Retinal pigment epithelial cell (primary cell): Measurements from ENCODE around the gene MID1.

Experiments used
- DNase-seq: peaks from one replicate; pipeline ENCODE4 v3.0.0-alpha.2; 2010; ENCODE audit warnings: low read depth
- H3K4me3 ChIP-seq: 2 replicates; pipeline ENCODE4 v1.5.1; 2011; ENCODE audit warnings: mild to moderate bottlenecking, low read length, control low read depth, moderate library complexity
- CTCF ChIP-seq: conservative IDR thresholded peaks from 2 replicates; pipeline ENCODE4 v1.5.1; 2011; ENCODE audit warnings: low read depth, low read length, control low read depth, inconsistent platforms

MID1 gene

GRCh38 chrX:10549280-10549679 lies 71.1 kb downstream of the MID1 start:
- no peak overlapping the region for H3K4me3 ChIP-seq
- DNase-seq: no peak
- no peak for TF ChIP-seq CTCF

GRCh38 chrX:10548688-10549087 lies 71.7 kb downstream of the MID1 start:
- no peak for DNase-seq
- TF ChIP-seq CTCF: no peak
- no peak overlapping the region for H3K4me3 ChIP-seq

- no peak for DNase-seq
- TF ChIP-seq CTCF: no peak
- no peak overlapping the region for H3K4me3 ChIP-seq
Observed at GRCh38 chrX:10545882-10546281, 74.5 kb downstream of the MID1 start.

GRCh38 chrX:10542586-10542985 lies 77.8 kb downstream of the MID1 start:
- no peak for TF ChIP-seq CTCF

GRCh38 chrX:10538831-10539230 lies 81.6 kb downstream of the MID1 start:
- no peak for DNase-seq
- H3K4me3 ChIP-seq: no peak overlapping the region
- TF ChIP-seq CTCF: no peak

More at GRCh38 chrX:10542586-10542985, 77.8 kb downstream of the MID1 start:
- DNase-seq: no peak
- H3K4me3 ChIP-seq: no peak overlapping the region

GRCh38 chrX:10537308-10537707 lies 83.1 kb downstream of the MID1 start:
- no peak for TF ChIP-seq CTCF
- H3K4me3 ChIP-seq: no peak overlapping the region
- no peak for DNase-seq

- no peak overlapping the region for H3K4me3 ChIP-seq
- TF ChIP-seq CTCF: no peak
- DNase-seq: no peak
Observed at GRCh38 chrX:10536744-10537143, 83.6 kb downstream of the MID1 start.
